ENCODE data around the gene PRICKLE2.

DNA sequence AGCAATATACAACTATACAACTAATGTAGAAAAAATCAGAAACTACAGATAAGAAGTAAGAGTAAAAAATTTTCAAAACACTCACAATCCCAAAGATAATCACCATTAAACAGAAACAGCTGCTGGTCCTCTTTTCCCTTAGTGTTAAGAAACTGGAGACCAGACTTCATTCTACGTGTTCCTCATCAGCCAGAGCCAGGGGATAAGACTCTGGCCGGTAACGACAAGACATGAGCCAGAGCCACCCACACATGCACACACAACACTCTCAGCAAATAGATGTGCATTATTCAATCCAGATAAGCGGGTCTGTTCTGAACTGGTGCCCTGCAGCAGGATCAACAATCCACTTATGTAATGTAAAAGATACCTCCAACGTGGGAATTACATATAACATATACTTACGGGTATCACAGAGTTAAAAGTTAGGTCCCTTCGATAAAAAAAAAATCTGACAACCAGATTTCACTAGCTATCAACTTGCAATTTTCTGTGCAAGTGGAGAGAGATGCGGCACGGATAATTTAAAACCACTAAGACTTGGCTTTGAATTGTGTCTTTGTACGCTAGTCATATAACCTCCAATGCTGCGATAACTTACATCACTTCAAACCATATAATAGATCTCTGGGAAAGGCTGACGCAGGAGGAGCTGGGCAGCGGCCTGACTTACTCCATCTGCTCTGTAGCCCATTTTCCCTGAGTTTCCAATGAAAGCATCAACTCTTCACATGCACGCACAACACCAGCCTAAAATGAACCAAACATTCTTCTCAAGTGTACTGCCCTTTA lies 17.8 kb downstream of the PRICKLE2 start:
- no peak for TF ChIP-seq POLR2AphosphoS5 (IDR thresholded peaks at IDR 0.05)
- TF ChIP-seq, protein P1, sequence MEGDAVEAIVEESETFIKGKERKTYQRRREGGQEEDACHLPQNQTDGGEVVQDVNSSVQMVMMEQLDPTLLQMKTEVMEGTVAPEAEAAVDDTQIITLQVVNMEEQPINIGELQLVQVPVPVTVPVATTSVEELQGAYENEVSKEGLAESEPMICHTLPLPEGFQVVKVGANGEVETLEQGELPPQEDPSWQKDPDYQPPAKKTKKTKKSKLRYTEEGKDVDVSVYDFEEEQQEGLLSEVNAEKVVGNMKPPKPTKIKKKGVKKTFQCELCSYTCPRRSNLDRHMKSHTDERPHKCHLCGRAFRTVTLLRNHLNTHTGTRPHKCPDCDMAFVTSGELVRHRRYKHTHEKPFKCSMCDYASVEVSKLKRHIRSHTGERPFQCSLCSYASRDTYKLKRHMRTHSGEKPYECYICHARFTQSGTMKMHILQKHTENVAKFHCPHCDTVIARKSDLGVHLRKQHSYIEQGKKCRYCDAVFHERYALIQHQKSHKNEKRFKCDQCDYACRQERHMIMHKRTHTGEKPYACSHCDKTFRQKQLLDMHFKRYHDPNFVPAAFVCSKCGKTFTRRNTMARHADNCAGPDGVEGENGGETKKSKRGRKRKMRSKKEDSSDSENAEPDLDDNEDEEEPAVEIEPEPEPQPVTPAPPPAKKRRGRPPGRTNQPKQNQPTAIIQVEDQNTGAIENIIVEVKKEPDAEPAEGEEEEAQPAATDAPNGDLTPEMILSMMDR (IDR thresholded peaks at IDR 0.05), result no peak

Data from gastroesophageal sphincter (tissue), 3 donors.